Naive B cell (primary cell): Measurements from ENCODE around the gene ST6GALNAC3. TPM values are rescaled to one million over a fixed set of nuclear protein-coding genes. Genes with fewer than 3 reads are reported as not detected.

Experiments
- ATAC-seq, 2 donors: fragments of 150-1000 bp; cut with Tn5 transposase; 2 replicates each; pipeline ENCODE4 v1.10.0; 2021; ENCODE audit warnings: low read depth in 2 of 2, mild to moderate bottlenecking in 2 of 2, moderate library complexity in 2 of 2
- DNase-seq: peaks from one replicate; pipeline ENCODE4 v3.0.0; 2022
- H3K27ac Mint-ChIP-seq, 6 donors: one replicate each; pipeline ENCODE4 v1.8.0; 2020 to 2022; ENCODE audit warnings: mild to moderate bottlenecking in 6 of 6, mixed read lengths in 6 of 6, moderate library complexity in 5 of 6, inconsistent platforms in 2 of 6
- H3K27me3 Mint-ChIP-seq, 3 donors: one replicate each; pipeline ENCODE4 v1.8.0; 2021 to 2022; ENCODE audit warnings: mixed read lengths in 3 of 3, mild to moderate bottlenecking in 1 of 3
- H3K36me3 Mint-ChIP-seq, 2 donors: one replicate each; pipeline ENCODE4 v1.8.0; 2020 to 2022; ENCODE audit warnings: mixed read lengths in 2 of 2, inconsistent platforms in 1 of 2, mild to moderate bottlenecking in 1 of 2
- H3K4me1 Mint-ChIP-seq, 3 donors: one replicate each; pipeline ENCODE4 v1.8.0; 2020 to 2022; ENCODE audit warnings: mixed read lengths in 3 of 3, inconsistent platforms in 1 of 3, mild to moderate bottlenecking in 1 of 3, moderate library complexity in 1 of 3
- H3K4me3 Mint-ChIP-seq, 8 donors: one replicate each; pipeline ENCODE4 v1.8.0; 2020 to 2022; ENCODE audit warnings: mild to moderate bottlenecking in 8 of 8, mixed read lengths in 8 of 8, moderate library complexity in 8 of 8, inconsistent platforms in 2 of 8
- H3K9me3 Mint-ChIP-seq, 7 donors: one replicate each; pipeline ENCODE4 v1.8.0; 2020 to 2022; ENCODE audit warnings: mixed read lengths in 7 of 7, mild to moderate bottlenecking in 5 of 7, inconsistent platforms in 2 of 7, moderate library complexity in 1 of 7
- polyA plus RNA-seq, 6 donors: library from polyadenylated mRNA; unstranded; fragments of 300-500 nt; fragmentation: Illumina TruSeq; gene quantifications; one replicate each; pipeline ENCODE4 v1.2.3, GENCODE V29; 2021; ENCODE audit warnings: low read depth in 6 of 6

ST6GALNAC3 gene
- polyA plus RNA-seq, 6 donors from 2014 or later: 3.8 to 12.9 (median 10.5) TPM

DNA sequence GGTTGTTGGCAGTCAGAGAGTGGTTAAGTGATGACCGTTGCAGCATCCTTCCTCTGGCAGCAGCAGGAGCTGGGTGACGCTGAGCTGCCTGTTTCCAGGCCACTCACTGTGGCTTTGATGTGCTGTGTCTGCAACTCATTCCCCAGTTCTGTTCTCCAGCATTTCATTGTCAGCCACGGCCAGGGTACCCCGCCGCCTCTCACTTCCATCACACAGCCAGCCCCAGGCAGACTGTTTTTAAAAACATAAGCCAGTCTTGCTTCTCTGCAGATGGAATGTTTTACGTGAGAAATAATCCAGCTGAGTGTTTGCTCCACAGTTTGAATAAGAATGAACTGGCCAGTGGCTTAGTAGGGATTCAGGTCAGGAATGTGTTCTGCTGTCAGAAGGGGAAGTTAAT, 21.5 kb upstream of the ST6GALNAC3 start:
- ATAC-seq (no peak), DNase-seq (no peak)
- no peak overlapping the region for H3K27ac Mint-ChIP-seq
- H3K27me3 Mint-ChIP-seq: peaks cover 11 to 57% (median 41%) of the 10 kb centered on the region in 3 donors
- H3K4me3 Mint-ChIP-seq: no peak overlapping the region
- H3K9me3 Mint-ChIP-seq: peaks cover 0 to 8% (median 3%) of the 10 kb centered on the region in 7 donors
- no peaks in the 10 kb centered on the region for H3K4me1 Mint-ChIP-seq
- H3K36me3 Mint-ChIP-seq: no peaks in the 10 kb centered on the region

DNA sequence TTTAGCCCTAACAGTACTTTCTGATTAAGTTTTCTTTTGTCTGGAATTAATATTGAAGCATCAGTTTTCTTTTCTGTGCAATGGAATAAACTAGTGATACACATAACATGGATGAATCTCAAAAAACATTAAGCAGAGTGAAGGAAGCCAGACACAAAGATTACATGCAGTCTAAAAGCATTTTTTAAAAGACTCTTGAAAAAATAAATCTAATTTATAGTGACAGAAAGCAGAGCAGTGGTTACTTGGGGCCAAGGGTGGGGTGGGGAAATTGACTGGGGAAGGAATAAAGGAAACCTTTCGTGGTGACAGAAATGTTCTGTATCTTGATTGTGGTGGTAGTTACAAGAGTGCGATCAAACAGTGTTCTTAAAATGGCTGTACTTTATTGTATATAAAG, 20.2 kb upstream of the ST6GALNAC3 start:
- ATAC-seq: no peak
- no peak overlapping the region for H3K4me3 Mint-ChIP-seq

DNA sequence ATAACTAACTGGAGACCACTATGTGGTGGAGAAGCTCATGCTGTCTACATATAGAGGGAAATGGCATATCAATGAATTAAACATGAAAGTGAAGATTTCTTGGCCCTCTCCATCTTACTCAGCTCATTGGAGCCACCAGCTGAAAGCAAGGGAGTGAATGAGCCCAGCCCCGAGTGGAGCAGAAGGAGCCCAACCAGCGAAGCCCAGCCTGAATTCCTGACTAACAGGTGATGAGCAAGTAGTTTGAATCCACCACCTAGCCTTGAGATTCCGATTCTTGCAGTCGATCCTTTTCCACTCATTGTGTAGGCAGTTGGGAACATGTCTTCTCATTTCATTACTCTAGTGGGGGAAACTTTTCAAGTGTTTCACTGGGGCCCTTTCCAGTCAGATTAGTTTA, 18.6 kb upstream of the ST6GALNAC3 start:
- no peak overlapping the region for H3K4me3 Mint-ChIP-seq
- H3K27me3 Mint-ChIP-seq: peaks cover 9 to 57% (median 38%) of the 10 kb centered on the region in 3 donors
- H3K9me3 Mint-ChIP-seq: no peaks in the 10 kb centered on the region
- peak overlapping the region in 1 of 6 donors; percentile 71 for H3K27ac Mint-ChIP-seq
- DNase-seq: no peak
- ATAC-seq: no peak
- H3K36me3 Mint-ChIP-seq: peaks cover 0 to 4% of the 10 kb centered on the region in 2 donors
- no peaks in the 10 kb centered on the region for H3K4me1 Mint-ChIP-seq

More for the DNA sequence above, 20.2 kb upstream of the ST6GALNAC3 start:
- no peak for DNase-seq
- peaks cover 0 to 8% (median 3%) of the 10 kb centered on the region in 7 donors for H3K9me3 Mint-ChIP-seq
- H3K27ac Mint-ChIP-seq: no peak overlapping the region
- no peaks in the 10 kb centered on the region for H3K4me1 Mint-ChIP-seq
- H3K27me3 Mint-ChIP-seq: peaks cover 9 to 57% (median 38%) of the 10 kb centered on the region in 3 donors
- H3K36me3 Mint-ChIP-seq: peaks cover 0 to 3% of the 10 kb centered on the region in 2 donors

DNA sequence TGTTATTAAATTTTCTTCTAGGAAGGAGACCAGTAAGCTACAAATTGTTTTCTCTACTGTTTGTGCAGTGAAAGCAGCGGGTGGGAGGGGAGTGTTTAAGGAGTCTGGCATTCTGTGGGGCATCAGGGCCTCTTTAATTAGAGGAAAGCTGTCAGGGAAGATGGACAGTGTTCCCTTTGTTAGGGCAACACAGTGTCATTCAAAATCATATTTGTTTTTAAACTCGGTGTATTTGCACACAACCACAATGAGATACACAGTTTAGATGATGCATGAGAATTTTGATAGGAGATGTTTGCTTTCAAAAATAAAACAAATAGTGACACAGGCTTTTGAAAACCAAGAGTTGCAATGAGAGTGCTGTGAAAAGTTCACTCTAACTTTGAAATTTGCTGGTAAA, 15.1 kb upstream of the ST6GALNAC3 start:
- Mint-ChIP-seq H3K27me3 (peaks cover 10 to 44% (median 19%) of the 10 kb centered on the region in 3 donors), H3K4me3 (no peak overlapping the region), H3K36me3 (peaks cover 0 to 4% of the 10 kb centered on the region in 2 donors), H3K27ac (peak overlapping the region in 2 of 6 donors; percentile 7 to 18), H3K9me3 (peaks cover 0 to 2% (median 0%) of the 10 kb centered on the region in 7 donors), H3K4me1 (no peaks in the 10 kb centered on the region)
- DNase-seq (no peak), ATAC-seq (no peak)

DNA sequence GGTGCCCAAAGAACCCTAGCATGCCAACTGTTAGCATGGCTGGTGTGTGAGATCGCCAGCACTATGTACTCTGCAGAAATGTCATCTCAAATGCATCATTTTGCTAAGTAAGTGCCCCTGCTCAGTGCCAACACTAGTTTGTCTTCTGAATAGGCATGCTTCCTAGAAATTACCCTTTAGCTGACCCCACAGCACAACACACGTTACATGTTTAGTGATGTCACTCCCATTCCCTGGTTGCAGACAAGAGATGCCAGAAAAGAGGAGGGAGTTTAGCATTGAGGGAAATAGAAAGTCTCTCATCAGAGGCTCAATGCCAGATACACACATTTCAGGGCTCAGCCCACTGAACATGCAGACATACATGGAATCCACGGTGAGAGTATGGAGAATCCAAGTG, 9.3 kb upstream of the ST6GALNAC3 start:
- peaks cover 0 to 2% (median 0%) of the 10 kb centered on the region in 7 donors for H3K9me3 Mint-ChIP-seq
- H3K36me3 Mint-ChIP-seq: no peaks in the 10 kb centered on the region
- ATAC-seq (no peak), DNase-seq (no peak)
- no peaks in the 10 kb centered on the region for H3K4me1 Mint-ChIP-seq
- no peak overlapping the region for H3K27ac Mint-ChIP-seq
- no peak overlapping the region for H3K4me3 Mint-ChIP-seq
- peaks cover 9 to 32% (median 15%) of the 10 kb centered on the region in 3 donors for H3K27me3 Mint-ChIP-seq

DNA sequence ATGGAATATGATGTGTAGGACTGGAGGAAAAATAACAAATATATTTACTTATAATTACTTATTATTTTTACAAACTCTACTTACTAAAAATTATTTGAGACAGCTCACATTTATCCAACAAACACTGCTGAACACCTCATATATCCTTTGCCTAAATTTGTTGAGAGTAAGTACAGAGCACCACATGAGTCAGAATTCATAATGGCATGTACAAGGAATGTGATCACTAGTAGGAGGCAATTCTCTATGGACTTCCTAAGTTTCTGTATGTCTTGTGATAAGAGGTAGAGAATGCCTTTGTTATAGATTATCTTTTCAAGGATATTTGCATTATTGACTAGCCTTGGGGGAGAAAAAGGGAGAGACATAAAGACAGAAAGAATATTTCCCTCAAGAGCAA, 8.2 kb upstream of the ST6GALNAC3 start:
- peaks cover 0 to 2% (median 0%) of the 10 kb centered on the region in 7 donors for H3K9me3 Mint-ChIP-seq
- no peaks in the 10 kb centered on the region for H3K36me3 Mint-ChIP-seq
- DNase-seq (no peak), ATAC-seq (no peak)
- H3K4me1 Mint-ChIP-seq: no peaks in the 10 kb centered on the region
- H3K4me3 Mint-ChIP-seq: no peak overlapping the region
- H3K27ac Mint-ChIP-seq: no peak overlapping the region
- peaks cover 9 to 32% (median 15%) of the 10 kb centered on the region in 3 donors for H3K27me3 Mint-ChIP-seq

DNA sequence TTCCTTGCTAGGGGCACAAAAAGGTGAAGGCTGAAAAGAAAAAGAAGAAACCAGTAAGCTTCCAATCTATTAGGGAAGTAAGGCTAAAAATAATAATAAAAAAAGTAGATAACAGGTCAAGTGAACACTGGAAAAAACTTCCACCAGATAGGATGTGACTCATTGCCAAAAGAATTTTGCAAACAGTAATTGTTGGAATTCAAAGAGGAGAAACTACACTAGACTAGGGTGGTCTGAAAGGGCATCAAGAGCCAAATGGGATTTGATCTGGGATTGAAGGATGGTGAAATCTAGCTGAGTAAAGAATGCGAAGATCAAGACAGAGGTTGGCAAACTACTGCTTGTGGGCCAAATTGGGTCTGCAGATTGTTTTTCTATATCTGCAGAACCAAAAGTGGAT, 6.0 kb upstream of the ST6GALNAC3 start:
- Mint-ChIP-seq H3K4me1 (no peaks in the 10 kb centered on the region), H3K36me3 (no peaks in the 10 kb centered on the region), H3K4me3 (no peak overlapping the region), H3K27ac (no peak overlapping the region), H3K27me3 (peaks cover 9 to 25% (median 9%) of the 10 kb centered on the region in 3 donors), H3K9me3 (no peaks in the 10 kb centered on the region)
- ATAC-seq (no peak), DNase-seq (no peak)

DNA sequence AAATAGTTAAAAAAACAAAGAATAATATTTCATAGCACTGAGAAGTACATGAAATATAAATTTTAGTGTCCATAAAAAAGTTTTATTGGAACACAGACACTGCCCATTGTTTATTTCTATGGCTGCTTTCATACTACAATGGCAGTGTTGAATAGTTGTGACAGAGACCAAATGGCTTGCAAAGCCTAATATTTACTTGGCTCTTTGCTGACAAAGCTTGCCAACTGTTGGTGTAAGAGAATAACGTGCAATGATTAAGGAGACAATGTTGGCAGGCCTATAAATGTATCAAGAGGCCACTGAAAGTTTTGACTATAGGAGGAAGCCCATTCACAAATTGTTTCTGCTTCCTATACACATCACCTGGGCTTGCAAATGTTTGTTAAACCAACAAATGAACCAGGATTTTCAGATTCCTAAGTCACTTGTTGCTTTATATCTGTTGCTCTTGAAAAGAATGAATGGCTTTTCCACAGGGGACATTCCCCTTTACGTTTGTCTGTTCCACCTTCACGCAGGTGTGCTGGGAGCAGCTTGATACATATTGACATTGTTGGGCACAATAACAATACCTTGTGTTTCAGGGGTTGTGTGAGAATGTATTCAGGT, 5.5 kb upstream of the ST6GALNAC3 start:
- peaks cover under 1 to 4% (median under 1%) of the 10 kb centered on the region in 3 donors for H3K4me1 Mint-ChIP-seq
- H3K4me3 Mint-ChIP-seq: no peak overlapping the region
- H3K27me3 Mint-ChIP-seq: peaks cover 4 to 19% (median 5%) of the 10 kb centered on the region in 3 donors
- DNase-seq (no peak), ATAC-seq (no peak)
- H3K9me3 Mint-ChIP-seq: no peaks in the 10 kb centered on the region
- no peak overlapping the region for H3K27ac Mint-ChIP-seq
- no peaks in the 10 kb centered on the region for H3K36me3 Mint-ChIP-seq

DNA sequence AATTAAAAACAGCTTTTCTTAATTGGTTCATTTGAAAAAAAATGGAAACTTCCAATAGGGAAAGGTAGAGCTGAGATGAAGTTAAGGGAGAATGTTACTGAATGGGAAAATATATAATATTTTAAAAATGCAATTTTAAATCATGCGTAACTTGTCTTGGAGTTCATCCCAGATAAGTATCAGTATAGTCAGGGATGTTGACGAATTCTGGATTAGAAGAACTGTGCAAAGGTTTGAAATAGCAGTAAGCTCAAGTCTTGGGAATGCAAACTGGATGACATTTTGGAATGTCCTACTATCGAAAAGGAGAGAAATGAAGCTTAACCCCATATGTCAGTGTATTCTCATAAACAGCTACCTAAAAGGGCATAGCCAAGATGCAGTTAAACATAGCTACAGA, 4.0 kb upstream of the ST6GALNAC3 start:
- peaks cover under 1 to 9% (median 4%) of the 10 kb centered on the region in 3 donors for H3K27me3 Mint-ChIP-seq
- no peak overlapping the region for H3K4me3 Mint-ChIP-seq
- ATAC-seq (no peak), DNase-seq (no peak)
- no peaks in the 10 kb centered on the region for H3K9me3 Mint-ChIP-seq
- peaks cover 11 to 14% (median 12%) of the 10 kb centered on the region in 3 donors for H3K4me1 Mint-ChIP-seq
- no peak overlapping the region for H3K27ac Mint-ChIP-seq
- H3K36me3 Mint-ChIP-seq: no peaks in the 10 kb centered on the region

DNA sequence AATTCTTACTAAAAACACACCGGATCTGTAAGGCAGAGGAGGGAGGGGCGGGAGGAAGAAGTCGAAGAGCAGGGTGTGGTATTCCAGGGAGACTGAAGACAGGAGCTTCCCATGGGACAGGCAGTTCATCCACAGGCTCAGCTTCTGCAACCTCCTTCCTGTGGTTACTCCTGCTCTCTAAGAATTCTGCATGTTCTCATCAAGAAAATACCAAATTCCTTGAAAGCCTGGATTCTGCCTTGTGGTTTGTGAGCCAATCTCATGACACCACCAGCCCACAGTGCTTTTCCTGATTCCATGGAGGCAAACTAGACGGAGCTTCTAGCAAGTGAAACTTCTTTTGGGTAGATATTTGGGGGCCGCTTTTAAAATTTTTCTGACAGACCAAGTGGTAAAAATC, 1.1 kb upstream of the ST6GALNAC3 start:
- ATAC-seq (no peak), DNase-seq (no peak)
- Mint-ChIP-seq H3K9me3 (no peaks in the 10 kb centered on the region), H3K4me3 (peak overlapping the region in 3 of 8 donors; percentile 66 to 91 (median 80)), H3K36me3 (no peaks in the 10 kb centered on the region), H3K27ac (peak overlapping the region in 4 of 6 donors; percentile 26 to 97 (median 82)), H3K27me3 (no peaks in the 10 kb centered on the region), H3K4me1 (peaks cover 21 to 32% (median 31%) of the 10 kb centered on the region in 3 donors)

DNA sequence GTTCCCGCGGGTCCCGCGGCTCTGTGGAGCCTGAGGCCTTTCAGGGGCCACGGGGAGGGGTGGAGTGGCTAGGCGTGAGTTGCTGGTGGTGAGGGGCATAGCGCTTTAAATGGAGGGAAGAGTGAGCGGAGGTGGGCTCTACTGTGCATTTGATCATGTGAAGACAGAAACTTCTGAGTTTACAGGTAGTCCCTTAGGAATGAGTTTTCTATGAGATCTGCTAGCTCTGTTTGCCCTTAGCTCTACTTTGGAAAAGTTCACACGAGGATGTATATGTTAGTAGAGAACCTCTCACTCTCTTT, 593 bp downstream of the ST6GALNAC3 start:
- ATAC-seq: no peak
- H3K27ac Mint-ChIP-seq: peak overlapping the region; percentile 90 to 98 (median 95)
- peak overlapping the region; percentile 80 to 98 (median 95) for H3K4me3 Mint-ChIP-seq
- peaks cover 27 to 39% (median 38%) of the 10 kb centered on the region in 3 donors for H3K4me1 Mint-ChIP-seq
- no peak for DNase-seq
- H3K27me3 Mint-ChIP-seq: no peaks in the 10 kb centered on the region
- no peaks in the 10 kb centered on the region for H3K9me3 Mint-ChIP-seq
- H3K36me3 Mint-ChIP-seq: no peaks in the 10 kb centered on the region

DNA sequence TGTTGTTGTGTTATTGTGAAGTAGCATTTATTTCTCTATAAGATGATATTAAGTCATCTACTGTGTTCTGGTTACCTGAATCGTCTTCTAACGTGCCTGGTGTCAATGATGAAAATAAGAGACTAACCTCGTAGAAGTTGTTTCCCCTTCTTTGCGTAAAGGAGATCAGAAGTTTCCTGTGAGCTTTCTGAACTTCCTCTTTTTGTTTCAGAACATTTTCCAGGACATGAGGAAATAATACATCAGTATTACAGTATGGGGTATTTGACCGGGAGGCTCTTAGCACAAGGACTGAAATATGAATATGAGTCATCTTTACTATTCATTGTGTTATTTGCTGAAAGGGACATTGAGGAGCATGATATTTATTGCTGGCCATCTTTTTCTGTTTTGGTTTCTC, 1.3 kb downstream of the ST6GALNAC3 start:
- Mint-ChIP-seq H3K9me3 (no peaks in the 10 kb centered on the region), H3K4me3 (peak overlapping the region; percentile 80 to 98 (median 95)), H3K36me3 (no peaks in the 10 kb centered on the region), H3K4me1 (peaks cover 34 to 45% (median 43%) of the 10 kb centered on the region in 3 donors), H3K27ac (peak overlapping the region; percentile 90 to 98 (median 95)), H3K27me3 (no peaks in the 10 kb centered on the region)
- ATAC-seq (peak; percentile 56 to 58), DNase-seq (peak; percentile 74)

DNA sequence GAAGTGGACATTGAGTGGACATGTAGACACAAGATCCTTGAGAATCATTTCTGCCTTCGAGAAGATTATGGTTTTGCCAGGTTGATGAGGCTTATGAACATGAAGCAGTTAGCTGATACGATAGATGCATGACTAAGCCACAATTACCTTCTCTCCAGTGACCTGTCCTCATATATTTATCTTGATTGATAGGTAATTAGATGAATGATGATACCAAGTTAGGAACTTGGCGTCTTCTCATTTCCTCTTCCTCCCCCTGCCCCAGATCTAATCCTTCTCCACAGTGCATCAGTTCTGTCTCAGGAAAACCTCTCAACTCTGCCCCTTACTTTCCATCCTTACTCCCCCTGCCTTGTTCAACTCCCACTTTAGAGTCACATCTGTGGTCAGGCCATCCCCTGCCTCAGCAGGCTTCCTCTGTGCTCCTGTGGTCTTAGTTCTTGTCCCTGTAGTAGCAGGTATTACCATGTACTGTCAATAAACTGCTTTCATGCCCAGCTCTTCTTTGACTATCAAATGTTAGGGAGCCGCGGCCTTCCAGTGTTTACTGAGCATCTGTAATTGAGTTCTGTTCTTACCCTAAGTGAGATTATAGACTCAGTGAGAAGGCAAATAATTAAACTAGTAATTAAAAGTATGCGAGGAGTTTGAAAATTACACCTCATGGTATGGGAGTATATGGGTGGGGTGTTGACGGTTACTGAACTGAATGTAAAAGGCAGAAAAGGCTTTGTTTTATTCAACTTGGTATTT, 5.1 kb downstream of the ST6GALNAC3 start:
- no peak overlapping the region for H3K4me3 Mint-ChIP-seq
- H3K27ac Mint-ChIP-seq: peak overlapping the region in 3 of 6 donors; percentile 13 to 91 (median 14)
- ATAC-seq (no peak), DNase-seq (no peak)
- no peaks in the 10 kb centered on the region for H3K36me3 Mint-ChIP-seq
- peaks cover 49 to 59% (median 52%) of the 10 kb centered on the region in 3 donors for H3K4me1 Mint-ChIP-seq
- H3K9me3 Mint-ChIP-seq: peaks cover 0 to 4% (median 0%) of the 10 kb centered on the region in 7 donors
- H3K27me3 Mint-ChIP-seq: no peaks in the 10 kb centered on the region
